Measurements from ENCODE around the gene GPC5. TPM values are rescaled to one million over a fixed set of nuclear protein-coding genes. Genes with fewer than 3 reads are reported as not detected.

Gene GPC5
- total and polyA plus RNA-seq, 9 of the 15 experiments (the other 6 are each of a cell fraction or from before 2014, with no cell fraction given): 0.18 to 0.27 TPM; not detected in 7

GRCh38 chr13:91572944-91573598, 174.7 kb downstream of the GPC5 start (continued):
- TF ChIP-seq, protein P1, sequence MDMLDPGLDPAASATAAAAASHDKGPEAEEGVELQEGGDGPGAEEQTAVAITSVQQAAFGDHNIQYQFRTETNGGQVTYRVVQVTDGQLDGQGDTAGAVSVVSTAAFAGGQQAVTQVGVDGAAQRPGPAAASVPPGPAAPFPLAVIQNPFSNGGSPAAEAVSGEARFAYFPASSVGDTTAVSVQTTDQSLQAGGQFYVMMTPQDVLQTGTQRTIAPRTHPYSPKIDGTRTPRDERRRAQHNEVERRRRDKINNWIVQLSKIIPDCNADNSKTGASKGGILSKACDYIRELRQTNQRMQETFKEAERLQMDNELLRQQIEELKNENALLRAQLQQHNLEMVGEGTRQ (CRISPR knock-in tag; IDR thresholded peaks at IDR 0.05): no peak
- TF ChIP-seq ZNF23 (CRISPR knock-in tag; IDR thresholded peaks at IDR 0.05): no peak

GRCh38 chr13:91574766-91575165, 176.3 kb downstream of the GPC5 start:
- Histone ChIP-seq H3K27me3 (ENCODE audit: control insufficient read depth in 2 of 2, insufficient read depth in 2 of 2, low read length in 2 of 2) (no peaks in the 10 kb centered on the region), H2AFZ (ENCODE audit: low read depth, low read length) (no peak overlapping the region), H3K4me3 (no peak overlapping the region), H3K4me1 (replicated peaks in 1 of 2; ENCODE audit: control insufficient read depth in 2 of 2, insufficient read depth in 2 of 2, low read length in 2 of 2) (no peaks in the 10 kb centered on the region), H4K20me1 (replicated peaks; ENCODE audit: control insufficient read depth, insufficient read depth, low read length) (no peaks in the 10 kb centered on the region), H3K79me2 (ENCODE audit: control insufficient read depth, insufficient read depth, low read length) (no peaks in the 10 kb centered on the region), H3K4me2 (ENCODE audit: insufficient read depth, low read length) (no peak overlapping the region), H3K9me3 (replicated peaks; ENCODE audit: control insufficient read depth, insufficient read depth, low read depth, low read length) (peaks cover 3% of the 10 kb centered on the region; the same call in 1 of the 2 replicates), H3K9me1 (ENCODE audit: control insufficient read depth, insufficient read depth, low read length) (no peaks in the 10 kb centered on the region), H3K27ac (ENCODE audit: extremely low read depth, low read depth, low read length) (no peak overlapping the region), H3K36me3 (ENCODE audit: control insufficient read depth, insufficient read depth, low read length) (no peaks in the 10 kb centered on the region), H3K9ac (ENCODE audit: insufficient read depth in 1 of 2, low read depth in 2 of 2, low read length in 2 of 2) (no peak overlapping the region)
- ChIA-PET CTCF (ENCODE audit: low intra/inter-chr PET ratio) (interaction anchor here (0.6 kb wide), 1 partner anchor 126 kb away, joined by 3 read pairs; no protein-coding TSS in a partner anchor), POLR2A (no interaction called here)
- intact Hi-C loops (cut with micrococcal nuclease) (no loop called here), in situ Hi-C loops (cut with MboI) (no loop called here)
- ATAC-seq (no peak), DNase-seq (ENCODE audit: extremely low read depth in 1 of 4, low spot score in 3 of 4) (no peak), FAIRE-seq (no peak)
- 2% methylated on average over 1 of the region's 1 CpG for WGBS (ENCODE audit: insufficient coverage, low coverage, missing lambda C conversion rate)
- no TSS peak for BruUV-seq (replicated peaks)
- TF ChIP-seq PHTF2 (CRISPR knock-in tag; IDR thresholded peaks at IDR 0.05) (no peak), ZSCAN32 (CRISPR knock-in tag; IDR thresholded peaks at IDR 0.05) (no peak), NR0B1 (IDR thresholded peaks at IDR 0.05; ENCODE audit: partially characterized antibody) (no peak), ZNF407 (IDR thresholded peaks at IDR 0.05; ENCODE audit: low read depth) (no peak)
- TF ChIP-seq, protein P2, sequence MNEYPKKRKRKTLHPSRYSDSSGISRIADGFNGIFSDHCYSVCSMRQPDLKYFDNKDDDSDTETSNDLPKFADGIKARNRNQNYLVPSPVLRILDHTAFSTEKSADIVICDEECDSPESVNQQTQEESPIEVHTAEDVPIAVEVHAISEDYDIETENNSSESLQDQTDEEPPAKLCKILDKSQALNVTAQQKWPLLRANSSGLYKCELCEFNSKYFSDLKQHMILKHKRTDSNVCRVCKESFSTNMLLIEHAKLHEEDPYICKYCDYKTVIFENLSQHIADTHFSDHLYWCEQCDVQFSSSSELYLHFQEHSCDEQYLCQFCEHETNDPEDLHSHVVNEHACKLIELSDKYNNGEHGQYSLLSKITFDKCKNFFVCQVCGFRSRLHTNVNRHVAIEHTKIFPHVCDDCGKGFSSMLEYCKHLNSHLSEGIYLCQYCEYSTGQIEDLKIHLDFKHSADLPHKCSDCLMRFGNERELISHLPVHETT (CRISPR knock-in tag; conservative IDR thresholded peaks at IDR 0.05 in 1 of 2, IDR thresholded peaks at IDR 0.05 in 1 of 2): no peak
